HEK293 (cell line): Measurements from ENCODE around the gene ABLIM3.

Source experiments
- CTCF ChIP-seq: fragments of 450-650 bp; formaldehyde crosslinking; IDR thresholded peaks from 2 replicates; pipeline ENCODE4 v1.5.1; 2016; ENCODE audit warnings: missing biosample characterization, missing genetic modification characterization
- KLF16 ChIP-seq: fragments of 450-650 bp; formaldehyde crosslinking; IDR thresholded peaks from 2 replicates; pipeline ENCODE4 v1.5.1; 2017; ENCODE audit warnings: missing biosample characterization, missing genetic modification characterization
- SP2 ChIP-seq: fragments of 450-650 bp; formaldehyde crosslinking; IDR thresholded peaks from 2 replicates; pipeline ENCODE4 v1.5.1; 2016; ENCODE audit warnings: missing biosample characterization, missing genetic modification characterization
- ZNF10 ChIP-seq: fragments of 450-650 bp; formaldehyde crosslinking; IDR thresholded peaks from 2 replicates; pipeline ENCODE4 v1.5.1; 2017; ENCODE audit warnings: missing biosample characterization, missing genetic modification characterization
- ZNF2 ChIP-seq: fragments of 450-650 bp; formaldehyde crosslinking; IDR thresholded peaks from 2 replicates; pipeline ENCODE4 v1.5.1; 2016; ENCODE audit warnings: missing biosample characterization, missing genetic modification characterization
- ZNF76 ChIP-seq: fragments of 450-650 bp; formaldehyde crosslinking; IDR thresholded peaks from 2 replicates; pipeline ENCODE4; 2016; ENCODE audit warnings: low read depth, missing biosample characterization, missing genetic modification characterization, borderline replicate concordance

- no peak for TF ChIP-seq ZNF76 (tag by site-specific recombination)
- no peak for TF ChIP-seq CTCF (tag by site-specific recombination)
- TF ChIP-seq ZNF2 = no peak
- TF ChIP-seq SP2 (tag by site-specific recombination) = no peak
- TF ChIP-seq KLF16 (tag by site-specific recombination) = no peak
- TF ChIP-seq ZNF10 (tag by site-specific recombination) = no peak
These were observed 2.9 kb upstream of the ABLIM3 start for GRCh38 chr5:149138182-149138923.
